NCI-H128 (cell line): ENCODE measurements around the gene RAD51B.

ENCODE experiments used
- DNase-seq: peaks from one replicate; lab custom pipeline; 2025; ENCODE audit not compliant: unreplicated experiment; lab: John Stamatoyannopoulos, UW

RAD51B gene

DNA sequence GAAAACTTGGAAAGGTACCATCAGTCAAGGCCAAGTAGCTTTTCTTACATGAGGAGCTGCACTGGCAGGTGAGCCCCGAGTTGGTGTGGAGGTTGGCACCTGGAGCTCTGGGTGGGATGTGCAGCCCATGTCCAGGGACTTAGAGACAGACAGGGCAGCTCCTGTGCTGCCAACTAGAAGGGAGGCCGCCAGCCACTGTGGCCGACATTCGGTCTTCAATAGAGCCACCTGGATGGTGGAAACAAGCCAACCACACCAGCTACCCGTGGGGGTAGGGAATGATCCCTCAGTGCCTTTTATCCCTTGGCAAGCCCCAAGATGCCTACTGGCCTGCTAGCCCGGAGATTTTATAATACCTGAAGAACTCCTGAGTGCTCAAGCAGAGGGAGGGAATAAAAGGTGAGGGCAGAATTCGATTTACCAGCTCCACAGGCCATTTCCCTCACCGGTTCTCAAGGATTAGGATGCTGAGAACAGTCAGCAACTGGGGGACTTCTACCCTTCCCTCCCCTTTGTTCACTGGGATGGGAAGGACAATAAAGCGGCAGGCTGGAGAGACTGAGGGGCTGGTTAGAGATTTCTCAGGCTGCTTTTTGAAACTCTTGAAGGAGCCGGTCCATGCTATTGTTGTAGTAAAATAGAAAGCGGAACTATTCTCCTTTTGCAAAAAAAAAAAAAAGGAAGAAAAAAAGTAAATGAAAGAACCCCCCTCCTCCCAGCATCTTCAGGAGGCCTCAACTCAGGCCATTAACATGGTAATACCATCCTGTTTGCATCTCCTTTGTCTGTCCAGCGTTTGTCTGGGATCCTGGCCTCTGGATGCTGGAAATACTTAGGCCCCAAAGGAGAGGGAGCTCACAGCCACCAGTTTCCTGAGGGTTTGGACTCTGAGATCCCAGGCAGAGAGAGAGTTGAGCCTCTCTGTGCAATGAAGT is 651.7 kb downstream of the RAD51B start:
- DNase-seq, result no peak

DNA sequence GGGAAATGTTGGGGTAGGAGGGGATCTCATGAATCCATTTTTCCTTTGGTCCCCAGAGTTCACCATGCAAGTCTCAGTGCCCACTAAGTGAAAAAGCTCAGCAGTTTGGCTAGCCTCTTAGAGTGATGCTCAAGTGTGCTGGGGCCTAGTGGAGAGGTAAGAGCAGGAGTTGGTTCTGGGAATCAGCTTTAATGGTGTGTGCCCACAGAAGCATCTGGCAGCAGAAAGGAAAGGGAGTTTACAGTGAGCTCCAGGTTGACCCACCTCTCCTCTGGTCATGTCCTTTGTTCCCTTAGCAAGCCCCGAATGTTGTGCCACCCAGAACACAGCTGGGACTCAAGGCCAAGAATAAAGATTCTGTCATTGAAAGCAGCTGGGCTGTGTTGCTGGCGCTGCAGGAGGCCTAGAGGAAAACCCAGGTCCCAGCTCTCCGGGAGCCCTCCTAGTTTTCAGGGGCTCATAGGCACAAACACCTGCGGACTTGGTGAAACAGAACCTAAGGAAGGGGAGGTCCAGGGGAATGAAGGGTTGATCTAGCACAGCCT is 652.5 kb downstream of the RAD51B start:
- no peak for DNase-seq

DNA sequence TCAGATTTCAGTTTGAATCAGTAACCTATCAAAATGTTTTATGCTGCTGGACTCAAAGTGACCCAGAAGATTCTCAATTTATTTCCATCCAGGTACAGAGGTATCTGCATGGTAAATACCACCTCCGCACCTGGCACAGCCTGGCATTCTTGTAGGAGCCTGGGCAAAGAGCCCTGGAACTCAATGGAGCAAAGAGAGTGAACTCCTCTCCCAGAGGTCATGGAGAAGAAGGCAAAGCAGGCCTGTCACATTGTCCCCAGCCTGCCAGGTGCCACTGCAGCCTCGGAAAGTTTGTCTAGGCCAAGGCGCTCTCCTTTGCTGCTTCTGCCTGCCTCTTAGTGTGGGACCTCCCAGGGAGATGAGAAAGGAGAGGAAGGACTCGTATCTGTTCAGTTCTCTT is 653.5 kb downstream of the RAD51B start:
- DNase-seq, result no peak

DNA sequence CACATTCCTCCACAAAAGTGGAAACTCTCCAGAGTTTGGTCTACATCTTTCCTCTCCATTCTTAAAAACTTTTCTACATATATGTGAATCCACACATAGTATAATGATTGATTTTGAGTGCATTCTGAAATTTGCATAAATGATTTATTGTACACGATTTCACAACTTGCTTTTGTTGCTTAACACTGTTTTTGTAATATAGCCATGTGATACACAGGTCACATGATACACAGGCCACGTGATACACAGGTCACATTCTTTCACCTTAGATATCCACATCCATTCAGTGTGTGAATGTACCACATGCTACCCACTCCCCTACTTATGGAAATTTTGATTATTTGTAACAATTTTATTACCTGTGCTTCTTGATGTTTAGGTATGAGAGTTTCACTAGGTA is 654.2 kb downstream of the RAD51B start:
- DNase-seq, result no peak

DNA sequence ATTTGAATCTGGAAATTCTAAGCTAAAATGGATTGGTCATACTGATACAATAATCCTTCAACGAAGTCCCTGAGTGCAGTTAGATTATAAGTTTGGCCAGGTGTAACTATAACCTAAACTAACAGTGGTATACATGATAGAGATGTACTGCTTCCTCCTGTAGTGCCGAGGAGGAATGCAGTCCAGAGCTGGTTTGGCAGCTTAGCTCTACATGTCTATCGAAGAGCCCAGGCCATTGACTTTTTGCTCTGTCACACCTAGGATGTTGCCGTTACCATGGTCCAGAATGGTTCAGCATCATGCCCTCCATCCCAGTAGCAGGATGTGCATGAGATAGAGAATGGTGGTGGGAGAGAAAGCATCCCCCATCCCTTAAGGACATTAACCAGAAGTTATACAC is 655.2 kb downstream of the RAD51B start:
- DNase-seq, result no peak

DNA sequence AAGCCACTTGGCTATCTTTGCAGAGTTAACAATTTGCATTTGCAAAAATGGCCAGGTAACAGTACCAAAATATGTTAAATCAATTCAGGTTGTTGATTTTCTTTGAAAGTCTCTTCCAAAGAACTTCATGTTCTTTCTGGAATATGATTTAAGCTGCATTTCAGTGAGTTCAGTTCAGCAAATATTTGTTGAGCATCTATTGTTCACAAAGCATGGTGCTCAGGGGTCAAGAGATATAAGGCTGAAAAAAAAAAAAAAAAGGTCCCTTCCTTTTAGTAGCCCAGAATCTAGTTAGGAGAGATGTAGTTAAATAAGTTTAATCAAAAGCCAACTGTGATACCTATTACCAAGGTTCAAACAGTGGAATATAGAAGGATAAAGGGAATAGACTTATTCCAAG is 656.2 kb downstream of the RAD51B start:
- no peak for DNase-seq

DNA sequence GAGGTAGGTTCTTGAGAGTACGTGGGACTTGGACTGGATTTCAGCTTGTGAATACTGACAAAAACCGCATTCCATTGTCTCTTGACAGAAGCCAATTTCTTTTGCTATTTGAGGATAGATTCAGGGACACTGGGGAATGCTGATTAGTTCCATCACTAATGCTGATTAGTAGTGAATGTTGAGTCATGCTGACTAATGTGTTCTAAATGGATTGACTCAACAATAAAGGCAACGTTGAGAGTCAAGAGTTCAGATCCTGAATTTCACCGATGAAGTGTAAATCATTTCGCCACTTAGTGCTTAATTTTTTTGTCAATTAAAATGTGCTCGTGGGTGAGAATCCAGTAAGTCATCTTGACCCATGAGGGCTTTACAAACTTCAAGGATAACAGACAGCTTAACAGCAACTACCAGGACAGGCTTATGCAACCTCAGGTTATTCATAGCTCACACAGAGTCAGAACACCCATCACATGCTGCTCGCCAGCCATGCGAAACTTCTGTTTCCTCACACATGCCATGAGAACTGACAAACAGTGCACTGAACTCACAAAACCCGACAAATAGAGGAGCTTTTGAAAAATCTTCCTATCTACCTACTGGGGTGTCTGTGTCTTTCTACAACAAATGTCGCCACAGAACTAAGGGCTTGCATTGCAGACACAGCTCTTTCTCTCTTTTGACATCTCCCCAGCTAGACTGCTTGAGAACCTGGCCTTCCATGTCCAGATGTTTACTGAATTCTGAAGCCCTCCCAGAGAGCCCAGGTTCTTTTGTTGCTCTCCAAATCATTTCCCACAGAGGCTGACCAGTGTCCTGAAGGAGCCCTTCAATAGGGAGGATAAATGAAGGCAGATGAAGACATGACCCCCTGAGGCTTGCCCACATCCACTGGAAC is 656.9 kb downstream of the RAD51B start:
- DNase-seq, result no peak

DNA sequence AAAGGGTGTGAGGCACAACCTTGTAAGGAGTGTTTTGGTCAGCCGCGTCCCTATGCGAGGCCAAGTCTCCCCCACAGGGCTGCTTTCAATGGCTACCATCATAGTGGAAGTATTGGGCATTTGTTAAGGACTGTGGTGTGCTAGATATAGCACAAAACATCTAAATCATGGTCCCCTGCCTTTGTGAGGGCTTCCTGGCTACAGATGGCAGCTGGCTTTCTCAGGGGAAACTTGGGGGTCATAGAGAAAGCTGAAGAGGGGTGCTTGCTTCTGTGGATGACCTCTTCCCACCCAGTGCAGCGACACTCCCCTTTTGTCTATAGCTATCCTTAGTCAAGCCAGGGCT is 657.5 kb downstream of the RAD51B start:
- no peak for DNase-seq

DNA sequence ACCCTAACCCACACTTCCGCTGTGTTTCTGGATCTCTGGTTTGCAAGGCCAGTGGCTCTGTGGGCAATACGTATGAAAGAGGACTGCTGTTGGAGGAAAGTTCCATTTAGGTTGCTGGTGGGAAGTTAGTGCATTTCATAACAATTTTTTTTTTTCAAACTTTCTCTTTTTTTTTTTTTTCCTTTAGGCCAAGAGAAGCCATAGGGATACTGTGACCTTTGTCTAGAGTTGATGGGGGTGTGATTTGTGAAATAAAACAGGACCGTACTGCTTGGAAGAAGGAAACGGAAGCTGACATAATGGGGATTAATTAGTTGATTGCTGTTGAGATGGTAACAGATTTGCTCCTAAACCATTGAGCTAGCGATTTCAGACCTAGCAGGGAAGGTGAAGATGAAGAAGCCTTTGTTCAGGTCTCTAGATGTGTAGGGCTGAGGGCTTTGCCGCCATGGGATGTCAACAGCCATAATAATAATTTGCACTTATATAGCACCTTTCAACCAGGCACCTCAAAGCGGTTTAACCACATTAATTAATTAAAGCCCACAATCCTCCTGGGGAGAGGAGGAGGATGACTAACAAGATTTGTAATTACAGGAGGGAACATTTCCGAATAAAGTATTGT is 658.0 kb downstream of the RAD51B start:
- DNase-seq, result no peak

DNA sequence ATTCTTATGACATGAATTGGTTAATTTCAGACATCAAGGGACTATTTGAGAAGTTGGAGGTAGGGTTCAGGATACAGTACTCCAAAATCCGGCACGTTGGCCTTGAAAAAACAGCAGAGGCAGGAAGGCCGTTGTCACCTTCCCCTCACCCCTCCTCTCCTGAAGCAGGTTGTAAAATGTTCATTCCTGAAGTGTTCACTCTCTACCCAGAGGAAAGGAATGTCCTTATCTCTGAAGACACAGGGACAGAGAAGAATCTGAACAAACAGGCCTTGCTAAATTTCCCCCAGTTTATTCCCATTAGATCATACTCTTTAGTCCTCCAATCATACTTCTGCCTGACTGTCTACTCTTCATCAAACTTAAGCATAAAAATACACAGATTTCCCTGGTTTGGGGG is 659.7 kb downstream of the RAD51B start:
- no peak for DNase-seq

DNA sequence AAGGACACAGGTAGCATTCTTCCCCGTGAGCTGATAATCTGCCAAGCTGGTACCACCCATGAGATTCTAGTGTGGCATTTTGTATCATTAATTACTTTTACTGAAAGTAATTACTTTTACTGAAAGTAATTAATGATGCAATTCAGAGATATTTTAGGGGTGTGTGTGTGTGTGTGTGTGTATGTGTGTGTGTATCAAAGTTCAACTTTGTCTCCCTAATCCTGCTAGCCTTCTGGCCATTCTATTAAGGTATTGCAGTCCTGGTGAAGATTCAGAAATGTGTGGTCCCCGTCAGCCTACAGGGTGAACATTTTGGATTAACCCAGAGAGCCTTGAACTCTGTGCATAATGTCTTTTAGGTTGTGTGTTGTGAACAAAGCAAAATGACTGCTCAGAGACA is 662.4 kb downstream of the RAD51B start:
- DNase-seq, result no peak

DNA sequence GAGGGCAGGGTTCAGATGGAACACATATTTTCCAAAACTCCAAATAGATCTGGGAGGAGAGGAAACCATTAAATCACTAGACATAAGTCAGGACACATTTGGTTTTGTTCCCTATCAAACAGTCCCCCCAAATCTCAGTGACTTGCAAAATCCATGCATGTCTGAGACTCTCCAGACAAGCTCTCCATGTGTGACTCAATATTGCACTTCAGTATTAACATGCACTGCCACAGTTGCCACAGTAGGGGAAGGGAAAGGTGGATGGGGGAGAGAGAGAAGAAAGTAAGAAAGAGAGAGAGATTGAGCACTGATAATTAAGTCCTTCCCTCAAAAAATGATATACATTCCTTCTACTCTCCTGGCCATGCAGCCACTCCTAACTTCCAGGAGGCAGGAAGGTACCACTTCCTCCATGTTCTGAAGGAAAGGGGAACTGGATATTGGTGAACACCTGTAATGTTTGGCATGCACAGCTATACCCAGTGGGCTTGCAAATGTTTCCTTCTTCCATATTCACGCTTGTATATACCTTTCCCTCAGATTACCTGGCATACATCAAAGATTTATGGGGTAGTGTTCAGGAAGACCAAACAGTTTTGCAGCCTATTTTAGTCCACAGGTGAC is 663.3 kb downstream of the RAD51B start:
- DNase-seq, result no peak

DNA sequence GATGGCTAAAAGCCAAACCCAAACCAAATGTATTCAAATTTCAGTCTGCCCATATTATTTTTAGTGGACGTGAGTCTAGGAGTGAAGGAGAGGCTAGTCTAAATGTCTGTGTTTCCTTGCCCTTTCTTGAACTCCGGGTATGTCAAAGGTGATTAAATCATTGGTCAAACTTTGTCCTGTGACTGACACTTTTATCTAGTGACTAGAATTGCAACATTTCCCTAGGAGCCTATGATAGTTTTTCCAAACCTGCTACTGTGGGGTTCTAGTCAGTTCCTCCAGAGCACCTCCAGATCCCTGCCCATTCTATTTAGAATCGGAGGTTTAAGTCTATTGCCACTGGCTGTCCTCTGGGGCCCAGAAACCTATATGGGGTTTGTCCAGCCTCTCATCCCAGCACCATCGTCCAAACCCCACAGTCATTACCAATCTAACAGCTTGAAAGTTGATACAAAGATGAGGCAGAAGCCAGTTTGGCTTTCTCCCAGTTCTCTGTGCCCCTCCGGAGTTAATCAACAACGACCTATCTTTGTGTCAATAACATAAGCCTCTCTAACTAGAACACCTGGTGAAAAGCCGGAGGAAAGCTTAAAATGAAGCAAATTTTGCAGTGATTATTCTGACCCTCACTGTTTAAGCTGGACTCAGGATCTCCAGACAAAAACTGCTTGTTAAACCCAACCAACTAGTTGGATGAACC is 666.6 kb downstream of the RAD51B start:
- no peak for DNase-seq

DNA sequence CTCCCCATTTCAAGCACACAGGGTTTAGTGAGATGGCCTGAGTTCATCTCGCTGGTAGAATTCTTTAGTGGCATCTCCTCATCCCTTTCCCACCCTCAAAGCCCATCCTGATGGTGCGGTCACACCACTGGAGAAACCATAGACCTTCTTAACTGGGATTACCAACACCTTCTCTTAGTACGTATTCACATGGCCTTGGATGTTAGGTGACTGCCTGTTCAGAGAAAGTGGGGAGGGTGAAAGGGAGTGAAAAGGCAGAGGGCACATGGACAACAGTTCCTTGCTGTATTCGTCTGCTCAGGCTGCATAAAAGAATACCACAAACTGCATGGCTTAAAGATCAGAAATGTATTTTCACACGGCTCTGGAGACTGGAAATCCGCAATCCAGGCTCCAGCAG is 667.2 kb downstream of the RAD51B start:
- DNase-seq, result no peak

DNA sequence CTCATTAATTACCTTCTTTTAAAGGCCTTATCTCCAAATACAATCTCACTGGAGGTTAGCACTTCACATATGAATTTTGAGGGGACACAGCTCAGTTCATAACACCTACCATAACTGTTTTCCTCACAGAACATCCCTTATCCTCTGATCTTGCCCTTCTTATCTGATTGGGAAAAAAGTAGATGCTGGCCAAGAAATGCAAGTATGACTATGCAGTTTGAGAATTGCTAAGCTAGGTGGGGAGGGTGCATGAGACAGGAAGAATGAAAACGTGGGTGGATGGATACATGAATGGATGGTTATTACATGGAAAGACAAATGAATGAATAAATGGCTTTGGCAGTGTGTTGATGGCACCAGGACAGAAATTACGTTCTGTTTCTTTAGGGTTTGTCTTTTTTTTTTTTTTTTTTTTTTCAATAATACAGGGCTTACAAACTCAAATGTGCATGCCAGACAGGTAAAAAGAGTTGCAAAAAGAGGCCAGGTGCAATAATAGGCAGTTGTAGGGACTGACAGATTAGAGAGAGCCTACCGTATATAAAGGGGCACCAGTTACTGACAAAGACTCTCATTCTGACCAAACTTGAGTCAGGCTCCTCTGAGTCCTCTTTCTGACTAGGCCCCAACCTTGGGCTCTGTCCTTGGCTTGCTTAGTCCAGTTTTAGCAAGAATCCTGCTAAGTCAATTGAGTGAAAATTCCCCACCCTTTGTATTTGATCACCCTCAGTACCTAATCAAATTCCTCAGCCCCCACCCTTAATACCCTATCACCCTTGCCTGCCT is 668.4 kb downstream of the RAD51B start:
- DNase-seq, result no peak

DNA sequence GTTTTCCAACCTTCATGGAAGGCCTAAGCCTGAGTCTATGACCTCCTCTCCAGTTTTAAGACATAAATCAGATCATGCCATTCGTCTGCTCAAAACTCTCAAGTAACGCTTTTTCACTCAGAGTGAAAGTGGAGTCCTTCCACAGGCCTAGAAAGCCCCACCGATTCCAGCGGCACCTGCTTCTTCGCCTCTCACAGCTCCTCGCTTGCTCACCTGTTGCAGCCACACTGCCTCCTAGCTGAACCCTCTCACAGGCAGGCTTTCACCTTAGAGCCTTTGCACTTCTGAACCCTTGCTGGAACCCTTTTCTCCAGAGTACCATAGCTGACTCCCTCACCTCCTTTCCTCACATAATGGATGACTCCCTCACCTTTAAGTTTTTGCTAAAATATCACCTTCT is 672.2 kb downstream of the RAD51B start:
- DNase-seq, result no peak

DNA sequence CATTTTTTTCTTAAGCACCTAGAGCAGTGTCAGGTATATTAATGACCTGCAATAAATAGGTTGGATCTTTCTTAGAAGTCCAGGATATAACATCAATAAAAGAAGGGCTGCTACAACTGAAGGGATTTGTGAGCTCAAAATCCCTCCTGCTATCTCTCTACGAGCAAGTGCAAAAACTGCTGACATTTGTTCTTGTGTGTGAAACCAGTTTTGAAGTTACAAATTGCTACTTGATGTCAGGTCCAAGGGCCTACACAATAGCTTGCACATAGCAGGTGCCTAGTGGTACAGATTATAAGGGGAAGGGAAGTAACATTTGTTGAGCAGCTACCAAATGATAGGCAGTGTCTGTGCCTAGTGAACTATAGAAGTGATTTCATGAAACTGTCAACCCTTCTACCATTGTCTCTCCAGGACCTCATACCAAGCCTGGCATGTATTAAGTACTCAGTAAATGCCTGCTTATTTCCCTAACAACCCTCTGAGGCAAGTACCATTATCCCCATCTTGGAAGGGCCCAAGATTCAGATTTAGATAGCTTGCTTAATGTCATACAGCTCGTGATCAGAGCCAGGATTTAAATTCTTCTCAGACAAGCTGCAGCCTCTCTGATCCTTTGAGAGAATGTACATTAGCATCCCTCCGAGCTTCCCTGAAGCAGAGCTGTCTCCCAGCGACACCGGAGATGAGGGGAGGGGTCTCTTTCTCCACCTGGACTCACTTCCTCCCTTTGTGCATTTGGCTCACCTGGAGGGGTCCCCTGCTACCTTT is 673.0 kb downstream of the RAD51B start:
- no peak for DNase-seq

DNA sequence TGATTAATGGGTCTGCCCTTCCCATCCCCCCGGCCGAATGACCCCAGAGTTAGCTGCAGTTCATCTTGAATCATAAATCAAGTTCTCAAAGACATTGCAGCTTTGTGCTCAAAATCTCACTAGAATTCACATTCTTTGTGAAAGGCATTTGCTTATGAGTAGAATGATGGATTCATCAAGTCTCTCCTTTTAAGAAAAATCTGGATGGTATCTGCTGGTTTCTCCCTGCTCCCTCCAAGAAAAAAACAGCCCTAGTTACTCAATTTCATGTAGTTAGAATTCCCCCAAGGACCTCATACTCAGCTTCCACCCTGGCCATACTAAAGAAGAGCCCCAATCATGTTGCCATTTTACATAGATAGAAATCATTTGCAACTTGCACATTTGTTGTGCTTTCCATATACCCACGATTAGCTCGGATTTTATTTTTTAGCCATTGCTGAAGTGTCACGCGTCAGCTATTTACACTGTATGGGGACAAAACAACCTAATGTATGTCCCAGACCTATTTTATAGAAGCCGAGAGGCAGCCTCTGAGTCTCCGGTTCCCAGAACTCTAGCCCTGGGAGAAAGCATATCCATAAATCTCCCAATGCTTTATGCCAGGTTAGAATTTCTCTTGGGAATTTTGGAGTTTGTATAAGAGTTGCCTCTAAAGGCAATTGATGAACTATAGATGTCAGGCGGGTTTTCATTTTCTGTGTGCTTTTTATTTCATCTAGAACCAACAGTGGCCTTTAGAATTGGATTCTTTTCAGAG is 673.8 kb downstream of the RAD51B start:
- DNase-seq, result no peak
